Mesenchymal stem cell (in vitro differentiated cells and primary cell): ENCODE data around the gene POU2AF1.

Source experiments
- DNase-seq: peaks from one replicate; pipeline ENCODE4 v3.0.0-alpha.2; 2013
- H2AFZ ChIP-seq: one replicate; pipeline ENCODE4 v1.6.1; 2013; ENCODE audit warnings: low read depth, mild to moderate bottlenecking, control low read depth, inconsistent platforms, low read length, moderate library complexity
- H2AK5ac ChIP-seq: 2 replicates; pipeline ENCODE4 v1.6.1; 2013; ENCODE audit warnings: low read length, moderate library complexity, mild to moderate bottlenecking, inconsistent platforms; ENCODE audit not compliant: severe bottlenecking
- H2BK120ac ChIP-seq: one replicate; pipeline ENCODE4 v1.6.1; 2013; ENCODE audit warnings: low read depth, mild to moderate bottlenecking, inconsistent platforms, low read length, moderate library complexity
- H2BK12ac ChIP-seq, 2 experiments: one replicate each; pipeline ENCODE4 v1.6.1; 2013; ENCODE audit warnings: inconsistent platforms in 2 of 2, low read length in 2 of 2, mild to moderate bottlenecking in 2 of 2, moderate library complexity in 2 of 2, control low read depth in 1 of 2
- H2BK15ac ChIP-seq: one replicate; pipeline ENCODE4 v1.6.1; 2013; ENCODE audit warnings: mild to moderate bottlenecking, low read depth, inconsistent platforms; ENCODE audit not compliant: poor library complexity, severe bottlenecking
- H2BK5ac ChIP-seq: 2 replicates; pipeline ENCODE4 v1.6.1; 2013; ENCODE audit warnings: low read depth, mild to moderate bottlenecking, low read length, control low read depth, inconsistent platforms; ENCODE audit not compliant: poor library complexity, severe bottlenecking
- H3K14ac ChIP-seq, 2 experiments: one replicate each; pipeline ENCODE4 v1.6.1; 2013; ENCODE audit warnings: inconsistent platforms in 2 of 2, low read length in 2 of 2, control low read depth in 1 of 2, mild to moderate bottlenecking in 1 of 2, moderate library complexity in 1 of 2
- H3K18ac ChIP-seq, 2 experiments: one replicate each; pipeline ENCODE4 v1.6.1; 2013; ENCODE audit warnings: inconsistent platforms in 2 of 2, low read length in 2 of 2, control low read depth in 1 of 2, low read depth in 1 of 2, mild to moderate bottlenecking in 1 of 2
- H3K23ac ChIP-seq, 2 experiments: one replicate each; pipeline ENCODE4 v1.6.1; 2013; ENCODE audit warnings: inconsistent platforms in 2 of 2, low read length in 2 of 2, mild to moderate bottlenecking in 2 of 2, moderate library complexity in 2 of 2, control low read depth in 1 of 2
- H3K27ac ChIP-seq: 2 replicates; pipeline ENCODE4 v1.5.1; 2013; ENCODE audit warnings: mild to moderate bottlenecking, moderate library complexity, low read length, control low read depth, inconsistent platforms; ENCODE audit not compliant: poor library complexity, severe bottlenecking
- H3K27me3 ChIP-seq, 2 experiments: 2 replicates each; pipeline versions ENCODE4 v1.6.1 to v1.7.0; 2013; ENCODE audit warnings: low read length in 2 of 2, mild to moderate bottlenecking in 2 of 2, moderate library complexity in 2 of 2, control low read depth in 1 of 2, inconsistent platforms in 1 of 2; ENCODE audit not compliant: control insufficient read depth in 1 of 2, insufficient read depth in 1 of 2
- H3K36me3 ChIP-seq, 2 experiments: 2 replicates each; pipeline versions ENCODE4 v1.6.1 to v1.7.0; 2013; ENCODE audit warnings: low read length in 2 of 2, control low read depth in 1 of 2, inconsistent platforms in 1 of 2, low read depth in 1 of 2, mild to moderate bottlenecking in 1 of 2; ENCODE audit not compliant: insufficient read depth in 2 of 2, control insufficient read depth in 1 of 2
- H3K4ac ChIP-seq, 2 experiments: one replicate each; pipeline ENCODE4 v1.6.1; 2013; ENCODE audit warnings: inconsistent platforms in 2 of 2, low read length in 2 of 2, mild to moderate bottlenecking in 2 of 2, moderate library complexity in 2 of 2, control low read depth in 1 of 2, low read depth in 1 of 2
- H3K4me1 ChIP-seq: 2 replicates; pipeline ENCODE4 v1.6.1; 2013; ENCODE audit warnings: low read depth, low read length, control low read depth; ENCODE audit not compliant: control insufficient read depth, insufficient read depth
- H3K4me2 ChIP-seq: 2 replicates; pipeline ENCODE4 v1.6.1; 2013; ENCODE audit warnings: low read length, mild to moderate bottlenecking, inconsistent platforms; ENCODE audit not compliant: poor library complexity, severe bottlenecking
- H3K4me3 ChIP-seq, 2 experiments: 2 replicates each; pipeline versions ENCODE4 v1.5.1 to v1.7.0; 2013; ENCODE audit warnings: low read length in 2 of 2, mild to moderate bottlenecking in 2 of 2, control low read depth in 1 of 2, low read depth in 1 of 2; ENCODE audit not compliant: insufficient read depth in 1 of 2
- H3K79me1 ChIP-seq: replicated peaks from 2 replicates; pipeline ENCODE4 v1.6.1; 2013; ENCODE audit warnings: mild to moderate bottlenecking, control low read depth, low read length, inconsistent platforms; ENCODE audit not compliant: poor library complexity, severe bottlenecking
- H3K9ac ChIP-seq: 2 replicates; pipeline ENCODE4 v1.7.0; 2013; ENCODE audit warnings: mild to moderate bottlenecking, low read length, moderate library complexity
- H3K9me3 ChIP-seq: 2 replicates; pipeline ENCODE4 v1.7.0; 2013; ENCODE audit warnings: mild to moderate bottlenecking, low read length; ENCODE audit not compliant: control insufficient read depth
- H4K8ac ChIP-seq: one replicate; pipeline ENCODE4 v1.6.1; 2013; ENCODE audit warnings: inconsistent platforms, mild to moderate bottlenecking, low read length, moderate library complexity
- H4K91ac ChIP-seq: one replicate; pipeline ENCODE4 v1.6.1; 2013; ENCODE audit warnings: mild to moderate bottlenecking, low read length, inconsistent platforms
- WGBS: methylation state at CpG from one replicate; pipeline ENCODE4 v1.1.7; 2013; ENCODE audit warnings: mixed read lengths; 5-methylcytosine and 5-hydroxymethylcytosine counted together

The POU2AF1 gene

DNA sequence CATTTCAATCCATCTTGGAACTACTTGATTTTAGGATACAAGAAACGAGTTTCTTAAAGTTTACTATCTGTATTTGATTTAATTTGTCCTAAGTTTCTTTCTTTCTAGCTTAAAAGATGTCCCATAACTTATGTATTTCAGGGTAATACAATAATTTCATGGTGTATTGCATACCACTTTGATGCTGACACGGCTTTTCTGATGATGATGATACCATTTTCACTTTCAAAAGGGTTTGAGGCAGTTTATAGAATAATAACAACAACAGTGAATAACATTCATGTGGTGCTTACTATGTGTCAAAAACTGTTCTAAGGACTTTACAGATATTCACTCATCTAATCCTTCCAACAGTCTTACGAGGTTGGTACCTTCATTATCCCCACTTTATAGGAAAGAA is 33.2 kb upstream of the POU2AF1 start:
- Histone ChIP-seq H3K23ac (no peak overlapping the region), H3K9me3 (no peaks in the 10 kb centered on the region), H3K79me1 (no peaks in the 10 kb centered on the region), H3K4ac (no peak overlapping the region), H3K27me3 (peaks cover 14 to 69% of the 10 kb centered on the region in 2 experiments), H3K4me2 (no peak overlapping the region), H3K4me3 (no peak overlapping the region), H4K91ac (no peak overlapping the region), H2AK5ac (no peak overlapping the region), H2BK15ac (no peak overlapping the region), H2BK5ac (no peak overlapping the region), H3K27ac (no peak overlapping the region), H2BK120ac (no peak overlapping the region), H2BK12ac (no peak overlapping the region), H3K14ac (no peak overlapping the region), H3K4me1 (no peaks in the 10 kb centered on the region), H2AFZ (no peak overlapping the region), H3K36me3 (no peaks in the 10 kb centered on the region), H3K18ac (no peak overlapping the region), H3K9ac (no peak overlapping the region), H4K8ac (no peak overlapping the region)
- 96% methylated on average over 1 of the region's 3 CpGs for WGBS
- DNase-seq, result no peak

DNA sequence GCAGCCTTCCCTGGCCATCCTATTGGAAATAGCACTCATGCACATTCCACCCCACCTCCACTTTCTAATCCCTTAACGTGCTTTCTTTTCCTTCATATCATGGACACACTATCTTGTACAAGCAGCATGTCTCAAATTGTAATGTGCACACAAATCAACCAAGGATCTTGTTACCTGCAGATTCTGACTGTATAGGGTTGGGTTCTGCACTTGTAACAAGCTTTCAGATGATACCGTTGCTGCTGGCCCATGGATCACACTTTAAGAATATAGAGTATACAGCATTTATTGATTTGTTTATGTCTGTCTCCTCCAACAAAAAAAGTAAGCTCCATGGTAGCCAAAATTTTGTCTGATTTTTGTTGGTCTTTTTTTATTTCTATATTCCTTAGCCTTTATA is 32.4 kb upstream of the POU2AF1 start:
- no CpG with 5 or more reads among the region's 2 CpGs for WGBS
- H3K4me1 ChIP-seq, result no peaks in the 10 kb centered on the region
- H3K4ac ChIP-seq, result no peak overlapping the region
- no peak overlapping the region for H3K14ac ChIP-seq
- no peak overlapping the region for H4K91ac ChIP-seq
- no peak overlapping the region for H3K9ac ChIP-seq
- no peak overlapping the region for H4K8ac ChIP-seq
- H3K9me3 ChIP-seq, result no peaks in the 10 kb centered on the region
- H2AFZ ChIP-seq, result no peak overlapping the region
- no peak overlapping the region for H2BK5ac ChIP-seq
- H3K4me3 ChIP-seq, result no peak overlapping the region
- H3K18ac ChIP-seq, result no peak overlapping the region
- no peak overlapping the region for H2BK120ac ChIP-seq
- H2BK12ac ChIP-seq, result no peak overlapping the region
- no peak for DNase-seq
- H3K79me1 ChIP-seq, result no peaks in the 10 kb centered on the region
- no peak overlapping the region for H3K4me2 ChIP-seq
- no peak overlapping the region for H2BK15ac ChIP-seq
- no peak overlapping the region for H2AK5ac ChIP-seq
- no peak overlapping the region for H3K27ac ChIP-seq
- H3K36me3 ChIP-seq, result no peaks in the 10 kb centered on the region
- H3K23ac ChIP-seq, result no peak overlapping the region
- H3K27me3 ChIP-seq, result peaks cover 14 to 72% of the 10 kb centered on the region in 2 experiments

DNA sequence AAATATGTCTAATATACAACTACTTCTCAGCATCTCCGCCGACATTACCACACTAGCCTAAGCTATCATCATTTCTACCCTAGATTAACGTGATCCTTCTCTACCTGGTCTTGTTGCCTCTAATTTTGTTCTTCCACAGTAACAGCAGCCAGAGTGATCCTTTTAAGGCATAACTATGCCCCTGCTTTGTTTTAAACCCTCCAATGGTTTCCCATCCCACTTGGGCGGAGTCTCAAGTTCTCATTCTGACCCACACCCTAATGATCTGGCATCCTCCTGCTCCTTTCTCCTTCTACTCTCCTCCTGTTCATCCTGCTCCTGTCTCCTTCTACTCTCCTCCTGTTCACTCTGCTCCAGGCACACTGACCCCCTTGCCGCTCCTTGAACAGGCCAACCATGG is 31.9 kb upstream of the POU2AF1 start:
- Histone ChIP-seq H3K4me1 (no peaks in the 10 kb centered on the region), H3K27me3 (peaks cover 11 to 72% of the 10 kb centered on the region in 2 experiments), H3K36me3 (no peaks in the 10 kb centered on the region), H2BK15ac (no peak overlapping the region), H2BK12ac (no peak overlapping the region), H2BK120ac (no peak overlapping the region), H2AFZ (no peak overlapping the region), H3K18ac (no peak overlapping the region), H4K91ac (no peak overlapping the region), H3K4ac (no peak overlapping the region), H3K27ac (no peak overlapping the region), H2BK5ac (no peak overlapping the region), H3K23ac (no peak overlapping the region), H4K8ac (no peak overlapping the region), H3K79me1 (no peaks in the 10 kb centered on the region), H3K9ac (no peak overlapping the region), H3K14ac (peak overlapping the region in 1 of 2 experiments; percentile 42), H3K4me3 (no peak overlapping the region), H2AK5ac (no peak overlapping the region), H3K4me2 (no peak overlapping the region), H3K9me3 (no peaks in the 10 kb centered on the region)
- 86% methylated on average over 5 of the region's 5 CpGs for whole genome bisulfite sequencing
- no peak for DNase-seq

DNA sequence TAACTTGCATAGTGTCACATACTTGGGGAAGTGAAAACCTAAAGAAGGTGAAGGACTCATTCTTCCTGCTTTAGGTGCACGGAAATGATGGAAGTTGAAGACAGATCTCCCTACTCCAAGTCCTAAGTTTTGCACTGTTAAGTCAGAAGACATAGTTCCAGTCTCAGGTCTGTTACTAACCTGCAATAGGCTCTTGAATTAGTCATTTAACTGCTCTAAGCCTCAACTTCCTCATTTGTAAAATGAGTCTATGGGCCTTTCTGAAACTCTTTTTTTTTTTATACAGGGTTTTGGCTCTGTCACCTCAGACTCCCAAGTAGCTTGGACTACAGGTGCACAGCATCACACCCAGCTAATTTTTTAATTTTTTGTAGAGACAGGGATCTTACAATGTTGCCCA is 30.8 kb upstream of the POU2AF1 start:
- H3K23ac ChIP-seq, result no peak overlapping the region
- H3K4ac ChIP-seq, result no peak overlapping the region
- no peak overlapping the region for H2BK5ac ChIP-seq
- no peak overlapping the region for H3K9ac ChIP-seq
- no peak overlapping the region for H2AFZ ChIP-seq
- no peak overlapping the region for H3K4me2 ChIP-seq
- H3K27me3 ChIP-seq, result peaks cover 8 to 75% of the 10 kb centered on the region in 2 experiments
- no peaks in the 10 kb centered on the region for H3K36me3 ChIP-seq
- no peak overlapping the region for H4K91ac ChIP-seq
- no peak overlapping the region for H3K14ac ChIP-seq
- H3K18ac ChIP-seq, result no peak overlapping the region
- H2BK12ac ChIP-seq, result no peak overlapping the region
- WGBS, result 83% methylated on average over 1 of the region's 1 CpG
- no peaks in the 10 kb centered on the region for H3K79me1 ChIP-seq
- H3K4me1 ChIP-seq, result no peaks in the 10 kb centered on the region
- H3K4me3 ChIP-seq, result no peak overlapping the region
- no peak for DNase-seq
- no peak overlapping the region for H4K8ac ChIP-seq
- no peak overlapping the region for H3K27ac ChIP-seq
- no peak overlapping the region for H2BK15ac ChIP-seq
- no peak overlapping the region for H2AK5ac ChIP-seq
- H3K9me3 ChIP-seq, result no peaks in the 10 kb centered on the region
- no peak overlapping the region for H2BK120ac ChIP-seq
